Small intestine (tissue), 7 donors: Measurements from ENCODE around the gene GRIN1. TPM values are rescaled to one million over a fixed set of nuclear protein-coding genes. Genes with fewer than 3 reads are reported as not detected.
A peak's percentile ranks its signal among the peaks of the same experiment; 100 is the strongest.

Source experiments
- DNase-seq, 2 donors: peaks; one replicate each; pipeline versions ENCODE4 v3.0.0 to v3.0.0-alpha.2; 2013
- FAIRE-seq: peaks from 2 replicates; lab custom pipeline; 2012; peaks lifted over from hg19 to GRCh38; lab: Jason Lieb, UNC
- H3K27ac ChIP-seq, 3 donors: one replicate each; pipeline ENCODE4 v1.5.1; 2013; ENCODE audit warnings: low read length in 2 of 3, mild to moderate bottlenecking in 2 of 3, control low read depth in 1 of 3, inconsistent platforms in 1 of 3, low read depth in 1 of 3, moderate library complexity in 1 of 3
- H3K27me3 ChIP-seq, 3 donors: one replicate each; pipeline ENCODE4 v1.6.1; 2013; ENCODE audit warnings: low read length in 3 of 3, inconsistent platforms in 1 of 3; ENCODE audit not compliant: control insufficient read depth in 3 of 3, insufficient read depth in 3 of 3
- H3K36me3 ChIP-seq, 3 donors: one replicate each; pipeline ENCODE4 v1.6.1; 2013; ENCODE audit warnings: low read length in 3 of 3, inconsistent platforms in 1 of 3, low read depth in 1 of 3, mild to moderate bottlenecking in 1 of 3, moderate library complexity in 1 of 3; ENCODE audit not compliant: control insufficient read depth in 3 of 3, insufficient read depth in 2 of 3
- H3K4me1 ChIP-seq, 3 donors: one replicate each; pipeline ENCODE4 v1.6.1; 2013; ENCODE audit warnings: low read length in 2 of 3, inconsistent platforms in 1 of 3, low read depth in 1 of 3, mild to moderate bottlenecking in 1 of 3, moderate library complexity in 1 of 3; ENCODE audit not compliant: control insufficient read depth in 3 of 3, insufficient read depth in 2 of 3
- H3K4me3 ChIP-seq, 3 donors: one replicate each; pipeline ENCODE4 v1.5.1; 2013; ENCODE audit warnings: low read length in 3 of 3, control low read depth in 1 of 3, inconsistent platforms in 1 of 3, low read depth in 1 of 3, mild to moderate bottlenecking in 1 of 3, moderate library complexity in 1 of 3
- H3K9me3 ChIP-seq, 2 donors: one replicate each; pipeline ENCODE4 v1.6.1; 2013; ENCODE audit warnings: low read depth in 1 of 2, low read length in 1 of 2; ENCODE audit not compliant: control insufficient read depth in 2 of 2, insufficient read depth in 1 of 2
- WGBS, 3 donors: extraction: QIAGEN DNeasy Blood & Tissue Kit; methylation state at CpG; one replicate each; pipeline ENCODE4 v1.1.7; 2013; 5-methylcytosine and 5-hydroxymethylcytosine counted together
- polyA plus RNA-seq, 4 donors: library from polyadenylated mRNA; stranded (reverse) in 3 of 4; unstranded in 1 of 4; fragments of 200-250 nt in 3 of 4; fragments of 120-200 nt in 1 of 4; gene quantifications; one replicate each; pipeline versions ENCODE4 v1.2.1 to v1.2.3, GENCODE V29; 2013
- donor health status: healthy with polysubstance abuse.
- donor health status: control.
- donor health status: control.
- donor health status: Bipolar disorder and iron deficiency.
- donor health status: healthy.

The GRIN1 gene
- polyA plus RNA-seq, 4 donors: 0.79 to 0.92 TPM; not detected in 2

- H3K27ac ChIP-seq: no peak overlapping the region
- DNase-seq: no peak
- no peaks in the 10 kb centered on the region for H3K9me3 ChIP-seq
- no peak overlapping the region for H3K4me3 ChIP-seq
- H3K36me3 ChIP-seq: peaks cover 9 to 85% (median 12%) of the 10 kb centered on the region in 3 donors
- no peaks in the 10 kb centered on the region for H3K27me3 ChIP-seq
- H3K4me1 ChIP-seq: peaks cover 3 to 35% (median 19%) of the 10 kb centered on the region in 3 donors
- 37 to 69% (median 42%) methylated on average over 6 of the region's 6 CpGs for WGBS, 3 donors
- FAIRE-seq: no peak
Observed at GRCh38 chr9:137186385-137186784, 47.4 kb downstream of the GRIN1 start.

GRCh38 chr9:137187386-137187785 lies 48.4 kb downstream of the GRIN1 start:
- peaks cover 9 to 85% (median 9%) of the 10 kb centered on the region in 3 donors for H3K36me3 ChIP-seq
- 75 to 84% (median 75%) methylated on average over 15 of the region's 15 CpGs for WGBS, 3 donors

DNA sequence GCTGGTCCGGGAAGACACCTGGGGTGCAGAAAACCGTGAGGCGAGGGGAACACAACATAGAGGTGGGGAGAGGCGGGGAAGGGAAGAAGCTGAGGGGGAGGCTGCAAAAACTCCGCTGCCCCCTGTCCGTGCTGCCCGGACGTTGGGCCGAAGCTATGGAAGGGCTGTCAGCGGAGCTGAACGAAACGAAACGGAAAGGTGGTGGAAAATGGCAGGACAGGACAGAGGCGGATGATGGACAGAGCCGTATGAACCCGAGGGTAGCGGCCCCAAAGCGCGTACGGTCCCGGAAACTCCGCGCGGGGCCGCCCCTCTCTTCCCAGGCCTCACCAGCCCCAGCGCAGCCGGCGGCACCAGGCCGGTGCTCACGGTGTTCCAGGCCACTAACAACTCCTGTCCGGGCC lies 49.1 kb downstream of the GRIN1 start:
- Histone ChIP-seq H3K9me3 (no peaks in the 10 kb centered on the region), H3K27ac (peak overlapping the region; percentile 73 to 96 (median 96)), H3K27me3 (no peaks in the 10 kb centered on the region), H3K4me1 (peaks cover 3 to 35% (median 19%) of the 10 kb centered on the region in 3 donors), H3K4me3 (peak overlapping the region; percentile 84 to 100 (median 89)), H3K36me3 (peaks cover 6 to 85% (median 6%) of the 10 kb centered on the region in 3 donors)
- WGBS, 3 donors: 0 to 1% (median 1%) methylated on average over 30 to 31 of the region's 31 CpGs
- DNase-seq: no peak
- FAIRE-seq: no peak

More at GRCh38 chr9:137187386-137187785, 48.4 kb downstream of the GRIN1 start:
- FAIRE-seq (no peak), DNase-seq (no peak)
- H3K4me1 ChIP-seq: peaks cover 3 to 35% (median 19%) of the 10 kb centered on the region in 3 donors
- no peak overlapping the region for H3K27ac ChIP-seq
- no peaks in the 10 kb centered on the region for H3K9me3 ChIP-seq
- no peaks in the 10 kb centered on the region for H3K27me3 ChIP-seq
- peak overlapping the region; percentile 84 to 100 (median 89) for H3K4me3 ChIP-seq

DNA sequence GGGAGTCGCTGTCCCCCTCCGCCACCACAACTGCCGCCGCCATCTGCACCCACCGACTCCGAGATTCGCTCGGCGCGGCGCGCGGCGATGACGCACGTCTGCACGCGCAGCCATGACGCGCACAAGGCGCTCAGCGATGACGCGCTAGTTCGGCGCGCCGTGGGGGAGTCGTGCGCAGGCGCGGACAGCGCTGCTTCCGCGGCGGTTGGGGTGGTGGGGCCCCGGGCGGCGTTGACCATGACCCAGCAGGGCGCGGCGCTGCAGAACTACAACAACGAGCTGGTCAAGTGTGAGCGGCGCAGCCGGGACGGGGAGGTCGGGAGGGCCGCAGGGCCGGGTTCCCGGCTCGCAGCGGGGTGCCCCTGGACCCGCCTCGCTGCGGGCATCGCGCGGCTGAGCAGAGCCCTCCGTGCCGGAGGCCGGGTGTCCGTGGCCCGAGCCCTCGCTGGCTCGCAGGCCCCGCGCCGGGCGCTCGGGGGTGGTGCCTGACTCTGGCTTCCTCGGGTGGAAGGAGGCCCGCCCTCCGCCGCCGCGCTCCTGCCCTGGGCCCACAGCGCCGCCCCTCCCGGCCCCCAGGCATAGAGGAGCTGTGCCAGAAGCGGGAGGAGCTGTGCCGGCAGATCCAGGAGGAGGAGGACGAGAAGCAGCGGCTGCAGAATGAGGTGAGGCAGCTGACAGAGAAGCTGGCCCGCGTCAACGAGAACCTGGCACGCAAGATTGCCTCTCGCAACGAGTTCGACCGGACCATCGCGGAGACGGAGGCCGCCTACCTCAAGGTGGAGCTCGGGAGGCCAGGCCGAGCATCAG lies 49.7 kb downstream of the GRIN1 start, which contains the start of the genes ANAPC2 and SSNA1:
TSS of gene ANAPC2 (minus strand) at position 71 of the 807 bp plus-strand sequence. CDS start at position 43, 28 bp downstream.
TSS of gene SSNA1 (plus strand) at position 187 of the 807 bp plus-strand sequence. CDS start at position 238, 51 bp downstream.
- FAIRE-seq (no peak), DNase-seq (peak; percentile 92 to 99)
- peaks cover 3 to 85% (median 6%) of the 10 kb centered on the region in 3 donors for H3K36me3 ChIP-seq
- H3K27ac ChIP-seq: peak within 1 kb of the TSS; percentile 78 to 96 (median 96)
- H3K9me3 ChIP-seq: no peaks in the 10 kb centered on the region
- WGBS, 3 donors: 0% methylated on average over 77 to 98 of the region's 98 CpGs
- peaks cover 3 to 35% (median 19%) of the 10 kb centered on the region in 3 donors for H3K4me1 ChIP-seq
- peak within 1 kb of the TSS; percentile 84 to 100 (median 89) for H3K4me3 ChIP-seq
- H3K27me3 ChIP-seq: no peaks in the 10 kb centered on the region

DNA sequence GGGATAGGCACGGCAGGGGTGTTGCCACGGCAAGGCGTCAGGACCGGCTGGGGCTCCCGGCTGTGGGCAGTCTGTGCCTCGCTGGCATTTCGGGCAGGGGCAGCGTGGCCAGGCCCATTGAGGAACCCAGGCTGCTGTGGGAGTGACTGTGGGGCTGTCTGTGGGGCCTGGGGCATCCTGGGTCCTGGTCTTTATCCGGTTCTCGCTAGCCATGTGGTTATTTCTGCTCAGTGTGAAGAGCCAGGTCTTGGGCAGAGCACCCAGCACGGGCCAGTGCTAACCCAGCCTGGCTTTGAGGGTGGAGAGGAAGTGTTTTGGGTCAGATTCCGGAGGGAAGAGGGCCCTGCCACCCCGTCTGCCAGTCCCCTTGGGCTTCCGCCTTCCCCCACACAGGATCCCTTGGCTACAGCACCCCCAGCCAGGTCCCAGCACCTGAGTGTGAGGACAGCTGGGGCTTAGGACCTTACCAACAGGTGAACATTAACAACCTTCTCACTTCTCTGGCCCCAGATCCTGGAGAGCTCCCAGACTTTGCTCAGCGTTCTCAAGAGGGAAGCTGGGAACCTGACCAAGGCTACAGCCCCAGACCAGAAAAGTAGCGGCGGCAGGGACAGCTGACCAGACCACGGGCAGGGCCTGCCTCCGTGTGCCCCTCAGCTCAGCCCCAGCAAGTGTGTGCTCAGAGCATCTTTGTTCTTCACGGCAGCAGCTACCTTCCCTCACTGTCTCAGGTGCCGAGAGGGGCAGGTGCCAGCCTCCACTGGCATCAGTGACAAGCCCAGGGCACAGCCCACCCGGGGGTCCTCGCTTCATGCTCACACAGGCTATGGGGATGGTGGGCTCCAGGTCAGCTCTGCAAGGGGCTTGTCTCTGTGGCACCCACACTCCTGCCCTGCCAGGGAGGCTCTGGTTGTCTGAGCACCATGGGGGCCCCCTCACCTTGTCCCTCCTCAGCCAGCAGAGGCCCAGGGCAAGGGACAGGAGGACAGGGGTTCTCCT lies 50.6 kb downstream of the GRIN1 start:
- 14 to 32% (median 25%) methylated on average over 23 of the region's 23 CpGs for WGBS, 3 donors
- peak overlapping the region; percentile 84 to 100 (median 89) for H3K4me3 ChIP-seq
- DNase-seq: no peak
- H3K27ac ChIP-seq: peak overlapping the region; percentile 78 to 96 (median 96)
- no peaks in the 10 kb centered on the region for H3K27me3 ChIP-seq
- H3K36me3 ChIP-seq: peaks cover 0 to 85% (median 0%) of the 10 kb centered on the region in 3 donors
- peaks cover 3 to 35% (median 19%) of the 10 kb centered on the region in 3 donors for H3K4me1 ChIP-seq
- FAIRE-seq: no peak
- no peaks in the 10 kb centered on the region for H3K9me3 ChIP-seq

GRCh38 chr9:137190315-137190856 lies 51.4 kb downstream of the GRIN1 start:
- Histone ChIP-seq H3K36me3 (peaks cover 0 to 85% (median 0%) of the 10 kb centered on the region in 3 donors), H3K27ac (peak overlapping the region in 1 of 3 donors; percentile 96), H3K27me3 (no peaks in the 10 kb centered on the region), H3K4me1 (peaks cover 3 to 43% (median 19%) of the 10 kb centered on the region in 3 donors), H3K9me3 (no peaks in the 10 kb centered on the region), H3K4me3 (peak overlapping the region in 2 of 3 donors; percentile 89 to 100)
- peak in 1 of 2 donors; percentile 53 for DNase-seq
- FAIRE-seq: no peak
- WGBS, 3 donors: 33 to 68% (median 60%) methylated on average over 7 to 9 of the region's 9 CpGs

DNA sequence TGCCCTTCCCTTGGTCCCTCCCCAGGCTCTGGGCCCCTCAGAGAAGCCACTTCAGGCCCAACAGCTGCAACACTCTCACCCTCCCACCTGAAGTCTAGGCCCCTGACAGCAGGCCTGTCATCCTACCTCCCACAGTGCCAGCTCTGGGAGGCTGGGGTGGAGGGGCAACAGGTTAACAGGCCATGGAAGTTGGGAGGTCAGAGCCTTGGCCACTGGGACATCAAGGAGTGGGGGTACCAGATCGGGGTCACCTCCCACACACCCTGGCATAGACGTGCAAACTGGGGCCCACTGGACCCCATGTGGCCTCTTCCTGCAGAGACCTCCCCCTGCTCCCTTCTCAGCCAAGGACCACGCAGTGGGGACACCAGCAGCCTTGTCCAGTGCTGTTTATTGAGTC lies 52.3 kb downstream of the GRIN1 start:
- no peak for DNase-seq
- Histone ChIP-seq H3K9me3 (no peaks in the 10 kb centered on the region), H3K4me1 (peaks cover 3 to 48% (median 19%) of the 10 kb centered on the region in 3 donors), H3K4me3 (no peak overlapping the region), H3K36me3 (peaks cover 0 to 82% (median 0%) of the 10 kb centered on the region in 3 donors), H3K27me3 (no peaks in the 10 kb centered on the region), H3K27ac (no peak overlapping the region)
- no peak for FAIRE-seq
- WGBS, 3 donors: 74 to 76% (median 74%) methylated on average over 3 of the region's 3 CpGs
